ENCODE data around the gene ADAM22. TPM values are rescaled to one million over a fixed set of nuclear protein-coding genes. Genes with fewer than 3 reads are reported as not detected.
"Not testable (repeated sequence)": the region's sequence is repeated elsewhere in the genome, so short reads cannot be mapped to it uniquely, and the experiment has no call there.

The ADAM22 gene
- total RNA-seq, 1 donor = 1.3 TPM

GRCh38 chr7:87912121-87912520, 21.9 kb upstream of the ADAM22 start:
- no peak overlapping the region for H3K4me3 ChIP-seq (ENCODE audit: low read depth, low read length)
- no peak for TF ChIP-seq CTCF (IDR thresholded peaks at IDR 0.05; ENCODE audit: insufficient read depth, low read length)
- no peak for DNase-seq (ENCODE audit: low read depth)

GRCh38 chr7:87918740-87919139, 15.3 kb upstream of the ADAM22 start:
- no peak for TF ChIP-seq CTCF (IDR thresholded peaks at IDR 0.05; ENCODE audit: insufficient read depth, low read length)
- DNase-seq (ENCODE audit: low read depth) = no peak
- no peak overlapping the region for H3K4me3 ChIP-seq (ENCODE audit: low read depth, low read length)

- no peak for DNase-seq (ENCODE audit: low read depth)
- TF ChIP-seq CTCF (IDR thresholded peaks at IDR 0.05; ENCODE audit: insufficient read depth, low read length) = no peak
- no peak overlapping the region for H3K4me3 ChIP-seq (ENCODE audit: low read depth, low read length)
These were observed 14.2 kb upstream of the ADAM22 start for GRCh38 chr7:87919875-87920274.

- DNase-seq (ENCODE audit: low read depth) = no peak
- no peak overlapping the region for H3K4me3 ChIP-seq (ENCODE audit: low read depth, low read length)
- TF ChIP-seq CTCF (IDR thresholded peaks at IDR 0.05; ENCODE audit: insufficient read depth, low read length) = no peak
These were observed 13.5 kb upstream of the ADAM22 start for GRCh38 chr7:87920578-87920977.

GRCh38 chr7:87922759-87923395, 11.2 kb upstream of the ADAM22 start:
- DNase-seq (ENCODE audit: low read depth); H3K4me3 ChIP-seq (ENCODE audit: low read depth, low read length): not testable (repeated sequence)

- no peak for TF ChIP-seq CTCF (IDR thresholded peaks at IDR 0.05; ENCODE audit: insufficient read depth, low read length)
- no peak overlapping the region for H3K4me3 ChIP-seq (ENCODE audit: low read depth, low read length)
- no peak for DNase-seq (ENCODE audit: low read depth)
These were observed 7.2 kb upstream of the ADAM22 start for GRCh38 chr7:87926581-87927461.

GRCh38 chr7:87933605-87933952, 472 bp upstream of the ADAM22 start:
- peak overlapping the region; percentile 73 for H3K4me3 ChIP-seq (ENCODE audit: low read depth, low read length)
- DNase-seq (ENCODE audit: low read depth) = no peak
- no peak for TF ChIP-seq CTCF (IDR thresholded peaks at IDR 0.05; ENCODE audit: insufficient read depth, low read length)

Measured in fibroblast of the aortic adventitia (primary cell).